Measurements from ENCODE around the gene RALGAPA2.

GRCh38 chr20:20491784-20492264 lies 220.6 kb downstream of the RALGAPA2 start:
- TF ChIP-seq POLR2A (IDR thresholded peaks at IDR 0.05) (no peak), CTCF (IDR thresholded peaks at IDR 0.05) (no peak)

Measured in tibial nerve (tissue), 3 donors.